Common myeloid progenitor, CD34-positive (primary cell): Measurements from ENCODE around the gene MYH7B.

ENCODE experiments used
- CTCF ChIA-PET: fragments of 350-600 bp; sonication (Branson Sonifier 250); formaldehyde crosslinking; loops from one replicate; lab custom pipeline; 2021; ENCODE audit warnings: antibody characterized with exemption; lab: Charles Lee
- POLR2A ChIA-PET: fragments of 350-600 bp; sonication (Branson Sonifier 250); formaldehyde crosslinking; loops from one replicate; lab custom pipeline; 2021; ENCODE audit warnings: antibody characterized with exemption; lab: Charles Lee
- DNase-seq, 3 donors: peaks; one replicate each; pipeline versions ENCODE4 v3.0.0 to v3.0.0-alpha.2; 2013
- H3K27ac ChIP-seq, 2 experiments: 1 replicate in 1 of 2; 2 replicates in 1 of 2; pipeline ENCODE4 v1.7.0; 2013; ENCODE audit warnings: inconsistent platforms in 2 of 2, low read length in 2 of 2, mild to moderate bottlenecking in 2 of 2, low read depth in 1 of 2, moderate library complexity in 1 of 2; ENCODE audit not compliant: severe bottlenecking in 2 of 2, insufficient read depth in 1 of 2, poor library complexity in 1 of 2
- H3K27me3 ChIP-seq, 5 experiments: replicated peaks in 2 of 5; 1 replicate in 3 of 5; 2 replicates in 2 of 5; pipeline versions ENCODE4 v1.6.1 to v1.7.0; 2013; ENCODE audit warnings: low read length in 4 of 5, mild to moderate bottlenecking in 2 of 5, moderate library complexity in 2 of 5, inconsistent platforms in 1 of 5; ENCODE audit not compliant: insufficient read depth in 5 of 5, control insufficient read depth in 4 of 5
- H3K36me3 ChIP-seq, 4 experiments: 1 replicate in 2 of 4; 2 replicates in 2 of 4; pipeline versions ENCODE4 v1.6.1 to v1.7.0; 2013; ENCODE audit warnings: low read length in 3 of 4, control low read depth in 1 of 4, mild to moderate bottlenecking in 1 of 4; ENCODE audit not compliant: control insufficient read depth in 4 of 4, insufficient read depth in 4 of 4
- H3K4me1 ChIP-seq, 4 experiments: 1 replicate in 3 of 4; 2 replicates in 1 of 4; pipeline versions ENCODE4 v1.6.1 to v1.7.1; 2013; ENCODE audit warnings: low read length in 3 of 4, mild to moderate bottlenecking in 3 of 4, control low read depth in 1 of 4, inconsistent platforms in 1 of 4, moderate library complexity in 1 of 4; ENCODE audit not compliant: control insufficient read depth in 4 of 4, insufficient read depth in 4 of 4; ENCODE audit errors: control extremely low read depth in 1 of 4
- H3K4me3 ChIP-seq, 7 experiments: 1 replicate in 4 of 7; 2 replicates in 3 of 7; pipeline versions ENCODE4 v1.5.1 to v1.7.0; 2013; ENCODE audit warnings: mild to moderate bottlenecking in 7 of 7, low read length in 6 of 7, moderate library complexity in 6 of 7, inconsistent platforms in 2 of 7, low read depth in 2 of 7, control low read depth in 1 of 7; ENCODE audit not compliant: insufficient read depth in 4 of 7, control insufficient read depth in 1 of 7; ENCODE audit errors: extremely low read depth in 1 of 7
- H3K9me3 ChIP-seq, 5 experiments: 1 replicate in 4 of 5; 2 replicates in 1 of 5; pipeline versions ENCODE4 v1.6.1 to v1.7.1; 2013; ENCODE audit warnings: low read length in 4 of 5, mild to moderate bottlenecking in 2 of 5, inconsistent platforms in 1 of 5, low read depth in 1 of 5, moderate library complexity in 1 of 5; ENCODE audit not compliant: control insufficient read depth in 4 of 5, insufficient read depth in 2 of 5; ENCODE audit errors: control extremely low read depth in 1 of 5
- WGBS: methylation state at CpG from one replicate; pipeline ENCODE4 v1.1.5; 2013; ENCODE audit not compliant: insufficient coverage; 5-methylcytosine and 5-hydroxymethylcytosine counted together

MYH7B gene

GRCh38 chr20:34990231-34990630 lies 34.6 kb downstream of the MYH7B start:
- CTCF ChIA-PET, result no interaction called here
- WGBS, result 92% methylated on average over 7 of the region's 11 CpGs

GRCh38 chr20:34990661-34991214 lies 35.1 kb downstream of the MYH7B start:
- no peaks in the 10 kb centered on the region for H3K9me3 ChIP-seq
- ChIA-PET CTCF (no interaction called here), POLR2A (no interaction called here)
- H3K4me3 ChIP-seq, result no peak overlapping the region
- no peak overlapping the region for H3K27ac ChIP-seq
- 96% methylated on average over 17 of the region's 18 CpGs for WGBS
- peaks cover 4 to 28% (median 15%) of the 10 kb centered on the region in 4 experiments for H3K36me3 ChIP-seq
- H3K27me3 ChIP-seq, result peaks cover 0 to 7% (median 0%) of the 10 kb centered on the region in 5 experiments
- DNase-seq, result no peak
- no peaks in the 10 kb centered on the region for H3K4me1 ChIP-seq

More at GRCh38 chr20:34990231-34990630, 34.6 kb downstream of the MYH7B start:
- Histone ChIP-seq H3K36me3 (peaks cover 4 to 23% (median 12%) of the 10 kb centered on the region in 4 experiments), H3K4me1 (no peaks in the 10 kb centered on the region), H3K4me3 (no peak overlapping the region), H3K9me3 (no peaks in the 10 kb centered on the region), H3K27me3 (peaks cover 0 to 11% (median 0%) of the 10 kb centered on the region in 5 experiments), H3K27ac (no peak overlapping the region)
- no peak for DNase-seq
- POLR2A ChIA-PET, result no interaction called here

GRCh38 chr20:34992751-34993417 lies 37.2 kb downstream of the MYH7B start:
- H3K9me3 ChIP-seq, result no peaks in the 10 kb centered on the region
- no peak overlapping the region for H3K27ac ChIP-seq
- DNase-seq, result no peak
- ChIA-PET POLR2A (no interaction called here), CTCF (no interaction called here)
- 97% methylated on average over 13 of the region's 20 CpGs for WGBS
- H3K36me3 ChIP-seq, result peaks cover 4 to 46% (median 28%) of the 10 kb centered on the region in 4 experiments
- H3K4me1 ChIP-seq, result no peaks in the 10 kb centered on the region
- H3K4me3 ChIP-seq, result no peak overlapping the region
- H3K27me3 ChIP-seq, result no peaks in the 10 kb centered on the region

GRCh38 chr20:34993941-34994508 lies 38.4 kb downstream of the MYH7B start:
- CTCF ChIA-PET, result interaction anchor here (0.5 to 1.2 kb wide), 3 partner anchors 9 to 161 kb away, joined by 3 read pairs; no protein-coding TSS in a partner anchor
- H3K4me1 ChIP-seq, result no peaks in the 10 kb centered on the region
- 93% methylated on average over 22 of the region's 22 CpGs for WGBS
- no peaks in the 10 kb centered on the region for H3K9me3 ChIP-seq
- H3K36me3 ChIP-seq, result peaks cover 8 to 57% (median 34%) of the 10 kb centered on the region in 4 experiments
- no peak for DNase-seq
- H3K27ac ChIP-seq, result no peak overlapping the region
- no peak overlapping the region for H3K4me3 ChIP-seq
- POLR2A ChIA-PET, result interaction anchor here (0.5 kb wide), 1 partner anchor 21 kb away, joined by 3 read pairs; no protein-coding TSS in a partner anchor
- no peaks in the 10 kb centered on the region for H3K27me3 ChIP-seq

DNA sequence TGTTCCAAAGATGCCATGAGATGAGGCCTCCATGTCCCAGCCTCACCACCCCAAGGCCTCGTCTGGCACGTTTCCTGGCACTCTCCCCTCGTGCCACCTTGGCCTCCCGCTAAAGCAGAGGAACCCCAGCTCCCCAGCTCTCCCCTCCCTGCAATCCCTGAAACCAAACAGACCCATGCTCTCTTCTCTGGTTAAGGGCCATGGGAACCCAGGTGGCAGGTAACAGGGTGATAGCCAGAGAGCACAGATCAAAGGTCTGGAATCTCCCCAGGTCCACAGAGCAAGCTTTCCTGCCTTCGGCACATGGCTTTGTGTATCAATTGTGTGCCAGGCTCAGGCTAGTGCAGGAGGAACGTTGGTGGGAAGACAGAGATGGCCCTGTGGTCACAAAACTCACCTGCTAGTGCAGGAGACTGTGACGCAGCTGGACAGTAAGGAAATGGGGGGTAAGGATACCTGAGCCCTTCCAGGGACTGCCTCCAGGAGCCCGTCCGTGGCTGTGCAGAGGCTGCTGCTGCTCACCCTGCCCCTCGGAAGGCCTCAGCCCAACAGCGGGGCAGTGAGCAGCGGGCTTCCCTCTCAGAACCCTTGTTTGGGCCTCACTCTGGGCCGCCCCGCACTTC lies 39.0 kb downstream of the MYH7B start:
- no peaks in the 10 kb centered on the region for H3K4me1 ChIP-seq
- DNase-seq, result no peak
- H3K9me3 ChIP-seq, result no peaks in the 10 kb centered on the region
- H3K36me3 ChIP-seq, result peaks cover 8 to 62% (median 39%) of the 10 kb centered on the region in 4 experiments
- no peak overlapping the region for H3K27ac ChIP-seq
- H3K27me3 ChIP-seq, result no peaks in the 10 kb centered on the region
- 90% methylated on average over 11 of the region's 14 CpGs for WGBS
- no peak overlapping the region for H3K4me3 ChIP-seq
- CTCF ChIA-PET, result interaction anchor here (0.9 to 1.2 kb wide), 3 partner anchors 8 to 162 kb away, joined by 3 read pairs; no protein-coding TSS in a partner anchor
- POLR2A ChIA-PET, result interaction anchor here (0.5 kb wide), 1 partner anchor 22 kb away, joined by 3 read pairs; no protein-coding TSS in a partner anchor

GRCh38 chr20:34995192-34995591 lies 39.5 kb downstream of the MYH7B start:
- Histone ChIP-seq H3K4me3 (no peak overlapping the region), H3K27ac (no peak overlapping the region), H3K9me3 (no peaks in the 10 kb centered on the region), H3K4me1 (no peaks in the 10 kb centered on the region), H3K36me3 (peaks cover 8 to 68% (median 44%) of the 10 kb centered on the region in 4 experiments), H3K27me3 (no peaks in the 10 kb centered on the region)
- ChIA-PET POLR2A (no interaction called here), CTCF (interaction anchor here (0.9 kb wide), 1 partner anchor 10 kb away, joined by 3 read pairs; no protein-coding TSS in a partner anchor)
- 99% methylated on average over 14 of the region's 14 CpGs for WGBS
- DNase-seq, result no peak
